Liver (tissue), 9 donors: ENCODE measurements around the gene USP14. TPM values are rescaled to one million over a fixed set of nuclear protein-coding genes. Genes with fewer than 3 reads are reported as not detected.

Experiments
- DNase-seq: peaks from one replicate; pipeline ENCODE4 v3.0.0-alpha.2; 2017; ENCODE audit warnings: low spot score
- H3K27ac ChIP-seq, 2 donors: one replicate each; pipeline ENCODE4 v1.7.0; 2013; ENCODE audit warnings: inconsistent platforms in 2 of 2, low read length in 2 of 2, control low read depth in 1 of 2, low read depth in 1 of 2, mild to moderate bottlenecking in 1 of 2
- H3K27me3 ChIP-seq, 4 donors: one replicate each; pipeline versions ENCODE4 v1.6.1 to v1.7.0; 2013; ENCODE audit warnings: low read length in 3 of 4, inconsistent platforms in 1 of 4, mild to moderate bottlenecking in 1 of 4, moderate library complexity in 1 of 4; ENCODE audit not compliant: control insufficient read depth in 4 of 4, insufficient read depth in 4 of 4
- H3K36me3 ChIP-seq, 4 donors: one replicate each; pipeline versions ENCODE4 v1.6.1 to v1.7.0; 2013; ENCODE audit warnings: low read length in 3 of 4, mild to moderate bottlenecking in 3 of 4, low read depth in 1 of 4, moderate library complexity in 1 of 4; ENCODE audit not compliant: control insufficient read depth in 4 of 4, insufficient read depth in 3 of 4
- H3K4me1 ChIP-seq, 4 donors: one replicate each; pipeline versions ENCODE4 v1.6.1 to v1.7.0; 2013; ENCODE audit warnings: low read length in 3 of 4, mild to moderate bottlenecking in 3 of 4, moderate library complexity in 1 of 4; ENCODE audit not compliant: control insufficient read depth in 4 of 4, insufficient read depth in 4 of 4
- H3K4me3 ChIP-seq, 3 donors: one replicate each; pipeline versions ENCODE4 v1.6.1 to v1.7.0; 2013; ENCODE audit warnings: low read length in 3 of 3, control low read depth in 1 of 3, low read depth in 1 of 3, mild to moderate bottlenecking in 1 of 3
- H3K9ac ChIP-seq, 2 donors: one replicate each; pipeline ENCODE4 v1.7.0; 2013; ENCODE audit warnings: low read length in 2 of 2, mild to moderate bottlenecking in 2 of 2, moderate library complexity in 2 of 2, control low read depth in 1 of 2, low read depth in 1 of 2
- H3K9me3 ChIP-seq, 4 donors: one replicate each; pipeline versions ENCODE4 v1.6.1 to v1.7.0; 2013; ENCODE audit warnings: low read length in 3 of 4; ENCODE audit not compliant: control insufficient read depth in 4 of 4
- CTCF ChIP-seq: fragments of 150-350 bp; IDR thresholded peaks from 2 replicates; pipeline ENCODE4 v1.5.1; 2017; ENCODE audit warnings: improper control_type of control experiment, low read depth, low read length; ENCODE audit not compliant: missing input control
- EGR1 ChIP-seq, 2 donors: IDR thresholded peaks; 2 replicates each; pipeline ENCODE4 v1.6.1; 2016 to 2018; ENCODE audit warnings: antibody characterized with exemption in 2 of 2, low read depth in 2 of 2
- FOXA1 ChIP-seq: IDR thresholded peaks from 2 replicates; pipeline ENCODE4 v1.6.1; 2016; ENCODE audit warnings: antibody characterized with exemption
- FOXA2 ChIP-seq: IDR thresholded peaks from 2 replicates; pipeline ENCODE4 v1.6.1; 2016; ENCODE audit warnings: antibody characterized with exemption
- HNF4A ChIP-seq, 2 donors: conservative IDR thresholded peaks; 2 replicates each; pipeline ENCODE4 v1.6.1; 2016; ENCODE audit warnings: antibody characterized with exemption in 2 of 2, mild to moderate bottlenecking in 2 of 2
- HNF4G ChIP-seq: IDR thresholded peaks from 2 replicates; pipeline ENCODE4 v1.6.1; 2016; ENCODE audit warnings: antibody characterized with exemption
- JUND ChIP-seq, 2 donors: IDR thresholded peaks; 2 replicates each; pipeline ENCODE4 v1.6.1; 2016; ENCODE audit warnings: antibody characterized with exemption in 2 of 2
- MAX ChIP-seq: IDR thresholded peaks from 2 replicates; pipeline ENCODE4 v1.6.1; 2016; ENCODE audit warnings: antibody characterized with exemption
- REST ChIP-seq: IDR thresholded peaks from 2 replicates; pipeline ENCODE4 v1.6.1; 2016; ENCODE audit warnings: antibody characterized with exemption, mild to moderate bottlenecking
- RXRA ChIP-seq, 2 donors: IDR thresholded peaks; 2 replicates each; pipeline ENCODE4 v1.6.1; 2017 to 2018; ENCODE audit warnings: antibody characterized with exemption in 2 of 2, mild to moderate bottlenecking in 1 of 2
- SP1 ChIP-seq: IDR thresholded peaks from 2 replicates; pipeline ENCODE4 v1.6.1; 2018; ENCODE audit warnings: antibody characterized with exemption, mild to moderate bottlenecking
- YY1 ChIP-seq: IDR thresholded peaks from 2 replicates; pipeline ENCODE4 v1.6.1; 2016; ENCODE audit warnings: antibody characterized with exemption, mild to moderate bottlenecking
- ZBTB33 ChIP-seq: IDR thresholded peaks from 2 replicates; pipeline ENCODE4 v1.6.1; 2016; ENCODE audit warnings: antibody characterized with exemption
- WGBS: extraction: QIAGEN DNeasy Blood & Tissue Kit; methylation state at CpG from one replicate; pipeline ENCODE4 v1.1.7; 2013; 5-methylcytosine and 5-hydroxymethylcytosine counted together
- polyA plus RNA-seq, 2 donors: library from polyadenylated mRNA; stranded (reverse) in 1 of 2; unstranded in 1 of 2; fragments of 200-250 nt in 1 of 2; fragments of >200 nt in 1 of 2; fragmentation: Nextera tagmentation in 1 of 2; extraction: Ambion mirVana in 1 of 2; gene quantifications; one replicate each; pipeline versions ENCODE4 v1.2.1 to v1.2.3, GENCODE V29; 2013 to 2015
- total RNA-seq, 2 donors: library from RNA; depleted of rRNA; stranded (reverse); fragments of >200 nt; gene quantifications; one replicate each; pipeline ENCODE4 v1.2.3, GENCODE V29; 2014
- donor health status: healthy.
- donor health status: healthy.
- donor health status: healthy.
- donor health status: healthy.
- donor health status: healthy.

The USP14 gene
- total and polyA plus RNA-seq, 4 donors = 16.2 to 28.3 (median 20.7) TPM

- WGBS = 95% methylated on average over 3 of the region's 3 CpGs
- no peak for DNase-seq
- Histone ChIP-seq H3K4me3 (no peak overlapping the region), H3K36me3 (peaks cover 4 to 44% (median 24%) of the 10 kb centered on the region in 4 donors), H3K9me3 (no peaks in the 10 kb centered on the region), H3K4me1 (no peaks in the 10 kb centered on the region), H3K27ac (no peak overlapping the region), H3K9ac (no peak overlapping the region), H3K27me3 (no peaks in the 10 kb centered on the region)
- no peak for TF ChIP-seq HNF4G
- TF ChIP-seq YY1 = no peak
These were observed 40.9 kb downstream of the USP14 start for GRCh38 chr18:199214-199613.

GRCh38 chr18:199768-200167 is 41.4 kb downstream of the USP14 start:
- H3K27ac ChIP-seq = no peak overlapping the region
- peaks cover 4 to 47% (median 28%) of the 10 kb centered on the region in 4 donors for H3K36me3 ChIP-seq
- H3K4me1 ChIP-seq = no peaks in the 10 kb centered on the region
- H3K4me3 ChIP-seq = no peak overlapping the region
- H3K9ac ChIP-seq = no peak overlapping the region
- H3K27me3 ChIP-seq = no peaks in the 10 kb centered on the region
- TF ChIP-seq HNF4G = no peak
- no peak for TF ChIP-seq REST
- TF ChIP-seq JUND (IDR thresholded peaks at IDR 0.05) = no peak
- TF ChIP-seq RXRA (IDR thresholded peaks at IDR 0.05) = no peak
- TF ChIP-seq FOXA2 = no peak
- no peak for TF ChIP-seq ZBTB33
- TF ChIP-seq EGR1 (IDR thresholded peaks at IDR 0.05; ENCODE audit: low read depth in 2 of 2) = no peak
- TF ChIP-seq FOXA1 = no peak
- no peak for TF ChIP-seq CTCF
- no peak for TF ChIP-seq SP1
- TF ChIP-seq MAX = no peak
- TF ChIP-seq HNF4A (conservative IDR thresholded peaks at IDR 0.05) = no peak
- no peak for DNase-seq
- WGBS = 95% methylated on average over 2 of the region's 2 CpGs
- no peaks in the 10 kb centered on the region for H3K9me3 ChIP-seq
